ENCODE results near the gene COL28A1.
"Not testable (repeated sequence)": the region's sequence is repeated elsewhere in the genome, so short reads cannot be mapped to it uniquely, and the experiment has no call there.

Gene COL28A1

GRCh38 chr7:7561591-7561990, 25.9 kb upstream of the COL28A1 start:
- DNase-seq (ENCODE audit: low read depth, low spot score): not testable (repeated sequence)

- no peak for DNase-seq (ENCODE audit: low read depth, low spot score)
Measured at GRCh38 chr7:7557252-7557651, 21.6 kb upstream of the COL28A1 start.

- DNase-seq (ENCODE audit: low read depth, low spot score): no peak
Measured at GRCh38 chr7:7556852-7557251, 21.2 kb upstream of the COL28A1 start.

GRCh38 chr7:7554649-7555575, 19.2 kb upstream of the COL28A1 start:
- no peak for DNase-seq (ENCODE audit: low read depth, low spot score)

GRCh38 chr7:7554021-7554432, 18.4 kb upstream of the COL28A1 start:
- no peak for DNase-seq (ENCODE audit: low read depth, low spot score)

GRCh38 chr7:7553386-7553785, 17.7 kb upstream of the COL28A1 start:
- DNase-seq (ENCODE audit: low read depth, low spot score): no peak

- no peak for DNase-seq (ENCODE audit: low read depth, low spot score)
Measured at GRCh38 chr7:7552199-7552598, 16.5 kb upstream of the COL28A1 start.

GRCh38 chr7:7550663-7551062, 15.0 kb upstream of the COL28A1 start:
- no peak for DNase-seq (ENCODE audit: low read depth, low spot score)

GRCh38 chr7:7548407-7548806, 12.7 kb upstream of the COL28A1 start:
- DNase-seq (ENCODE audit: low read depth, low spot score): no peak

GRCh38 chr7:7542251-7542835, 6.7 kb upstream of the COL28A1 start:
- no peak for DNase-seq (ENCODE audit: low read depth, low spot score)

GRCh38 chr7:7539711-7540110, 4.0 kb upstream of the COL28A1 start:
- DNase-seq (ENCODE audit: low read depth, low spot score): no peak

- no peak for DNase-seq (ENCODE audit: low read depth, low spot score)
Measured at GRCh38 chr7:7539152-7539551, 3.5 kb upstream of the COL28A1 start.

GRCh38 chr7:7537711-7538110, 2.0 kb upstream of the COL28A1 start:
- no peak for DNase-seq (ENCODE audit: low read depth, low spot score)

GRCh38 chr7:7536396-7537019, 835 bp upstream of the COL28A1 start:
- DNase-seq (ENCODE audit: low read depth, low spot score): no peak

GRCh38 chr7:7533831-7534430, 1.7 kb downstream of the COL28A1 start:
- DNase-seq (ENCODE audit: low read depth, low spot score): no peak

GRCh38 chr7:7529328-7529727, 6.3 kb downstream of the COL28A1 start:
- DNase-seq (ENCODE audit: low read depth, low spot score): no peak

GRCh38 chr7:7527047-7527446, 8.6 kb downstream of the COL28A1 start:
- DNase-seq (ENCODE audit: low read depth, low spot score): no peak

- DNase-seq (ENCODE audit: low read depth, low spot score): no peak
Measured at GRCh38 chr7:7526006-7526405, 9.7 kb downstream of the COL28A1 start.

GRCh38 chr7:7524121-7524520, 11.6 kb downstream of the COL28A1 start:
- DNase-seq (ENCODE audit: low read depth, low spot score): no peak

- no peak for DNase-seq (ENCODE audit: low read depth, low spot score)
Measured at GRCh38 chr7:7522421-7522820, 13.3 kb downstream of the COL28A1 start.

- DNase-seq (ENCODE audit: low read depth, low spot score): no peak
Measured at GRCh38 chr7:7521259-7521658, 14.4 kb downstream of the COL28A1 start.

- DNase-seq (ENCODE audit: low read depth, low spot score): no peak
Measured at GRCh38 chr7:7519528-7519927, 16.1 kb downstream of the COL28A1 start.

Measured in iPS DF 19.7 (cell line).